ENCODE measurements around the gene LLGL1.

DNA sequence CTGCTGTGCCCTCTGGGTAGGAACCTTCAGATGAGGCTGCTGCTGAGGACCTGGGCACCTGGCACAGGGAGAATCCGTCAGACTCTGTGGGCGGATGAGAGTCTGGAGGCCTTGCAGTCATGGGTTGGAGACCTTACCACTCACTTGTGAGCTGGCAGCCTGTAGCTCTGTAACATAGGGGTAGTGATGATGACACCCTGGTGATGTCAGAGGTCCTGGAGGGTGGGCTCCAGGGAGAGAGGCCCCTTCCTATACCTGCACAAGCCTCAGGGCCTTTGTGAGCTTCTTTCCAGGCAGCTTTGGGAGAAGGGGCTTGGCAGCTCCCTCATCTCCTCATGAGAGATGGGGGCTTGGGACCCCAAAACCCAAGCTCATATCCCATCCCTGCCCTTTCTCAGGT is 36.7 kb downstream of the LLGL1 start:
- TF ChIP-seq, protein P1, sequence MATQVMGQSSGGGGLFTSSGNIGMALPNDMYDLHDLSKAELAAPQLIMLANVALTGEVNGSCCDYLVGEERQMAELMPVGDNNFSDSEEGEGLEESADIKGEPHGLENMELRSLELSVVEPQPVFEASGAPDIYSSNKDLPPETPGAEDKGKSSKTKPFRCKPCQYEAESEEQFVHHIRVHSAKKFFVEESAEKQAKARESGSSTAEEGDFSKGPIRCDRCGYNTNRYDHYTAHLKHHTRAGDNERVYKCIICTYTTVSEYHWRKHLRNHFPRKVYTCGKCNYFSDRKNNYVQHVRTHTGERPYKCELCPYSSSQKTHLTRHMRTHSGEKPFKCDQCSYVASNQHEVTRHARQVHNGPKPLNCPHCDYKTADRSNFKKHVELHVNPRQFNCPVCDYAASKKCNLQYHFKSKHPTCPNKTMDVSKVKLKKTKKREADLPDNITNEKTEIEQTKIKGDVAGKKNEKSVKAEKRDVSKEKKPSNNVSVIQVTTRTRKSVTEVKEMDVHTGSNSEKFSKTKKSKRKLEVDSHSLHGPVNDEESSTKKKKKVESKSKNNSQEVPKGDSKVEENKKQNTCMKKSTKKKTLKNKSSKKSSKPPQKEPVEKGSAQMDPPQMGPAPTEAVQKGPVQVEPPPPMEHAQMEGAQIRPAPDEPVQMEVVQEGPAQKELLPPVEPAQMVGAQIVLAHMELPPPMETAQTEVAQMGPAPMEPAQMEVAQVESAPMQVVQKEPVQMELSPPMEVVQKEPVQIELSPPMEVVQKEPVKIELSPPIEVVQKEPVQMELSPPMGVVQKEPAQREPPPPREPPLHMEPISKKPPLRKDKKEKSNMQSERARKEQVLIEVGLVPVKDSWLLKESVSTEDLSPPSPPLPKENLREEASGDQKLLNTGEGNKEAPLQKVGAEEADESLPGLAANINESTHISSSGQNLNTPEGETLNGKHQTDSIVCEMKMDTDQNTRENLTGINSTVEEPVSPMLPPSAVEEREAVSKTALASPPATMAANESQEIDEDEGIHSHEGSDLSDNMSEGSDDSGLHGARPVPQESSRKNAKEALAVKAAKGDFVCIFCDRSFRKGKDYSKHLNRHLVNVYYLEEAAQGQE (IDR thresholded peaks at IDR 0.05; ENCODE audit: insufficient read depth in 1 of 2, low read depth in 2 of 2, low read length in 2 of 2) = no peak
- TF ChIP-seq POLR2AphosphoS5 (IDR thresholded peaks at IDR 0.05; ENCODE audit: low read depth, low read length) (no peak), TAF1 (IDR thresholded peaks at IDR 0.05; ENCODE audit: borderline replicate concordance, insufficient read depth, low read length) (no peak), SIN3A (IDR thresholded peaks at IDR 0.05; ENCODE audit: borderline replicate concordance, insufficient read depth, low read length) (no peak), FOXP2 (optimal IDR thresholded peaks at IDR 0.05; ENCODE audit: borderline replicate concordance, extremely low read depth, extremely low read length, insufficient read depth) (no peak)

All from PFSK-1 (cell line).